K562 (cell line): ENCODE data around the gene METTL24. TPM values are rescaled to one million over a fixed set of nuclear protein-coding genes. Genes with fewer than 3 reads are reported as not detected.

Experiments
- ATAC-seq: fragments of 200-7000 bp; cut with Tn5 transposase; 3 replicates; pipeline ENCODE4 v1.9.1; 2020; ENCODE audit warnings: moderate library complexity
- BruUV-seq: library from RNA; stranded (reverse); fragments of 400-500 nt; replicated peaks from 2 replicates; lab custom pipeline; 2021; lab: Mats Ljungman, UMichigan
- CTCF ChIA-PET: fragments of 300-600 bp; formaldehyde crosslinking; extraction: SDS; loops from one replicate; lab custom pipeline; 2021; ENCODE audit warnings: low intra/inter-chr PET ratio; lab: Yijun Ruan, JAX
- POLR2A ChIA-PET: fragments of 300-600, 350-650 bp; sonication (Branson Sonifier 250); formaldehyde crosslinking; extraction: SDS; loops from one replicate; lab custom pipeline; 2021; ENCODE audit warnings: antibody characterized with exemption, inconsistent platforms; lab: Yijun Ruan, JAX
- DNase-seq, 4 experiments: peaks; one replicate each; pipeline versions ENCODE4 v3.0.0 to v3.0.0-alpha.2; 2011 to 2018; ENCODE audit warnings: low spot score in 3 of 4, mixed read lengths in 3 of 4; ENCODE audit errors: extremely low read depth in 1 of 4
- FAIRE-seq: peaks from 2 replicates; lab custom pipeline; 2011; peaks lifted over from hg19 to GRCh38; lab: Jason Lieb, UNC
- H2AFZ ChIP-seq: 2 replicates; pipeline ENCODE4 v1.6.0; 2011; ENCODE audit warnings: low read depth, low read length, control low read depth, inconsistent platforms
- H3K27ac ChIP-seq: fragments of 200-600 bp; 3 replicates; pipeline ENCODE4 v1.8.0; 2011; ENCODE audit warnings: low read depth, mild to moderate bottlenecking, control low read depth, inconsistent platforms, low read length, moderate library complexity, mixed read lengths; ENCODE audit errors: extremely low read depth
- H3K27me3 ChIP-seq, 2 experiments: fragments of 300-600 bp in 1 of 2; 2 replicates in 1 of 2; 3 replicates in 1 of 2; pipeline versions ENCODE4 v1.6.0 to v1.8.0; 2011; ENCODE audit warnings: inconsistent platforms in 2 of 2, low read length in 2 of 2, mild to moderate bottlenecking in 1 of 2, mixed read lengths in 1 of 2, moderate library complexity in 1 of 2; ENCODE audit not compliant: control insufficient read depth in 2 of 2, insufficient read depth in 2 of 2
- H3K36me3 ChIP-seq: fragments of 300-600 bp; 3 replicates; pipeline ENCODE4 v1.8.0; 2011; ENCODE audit warnings: mild to moderate bottlenecking, low read length, inconsistent platforms; ENCODE audit not compliant: control insufficient read depth, insufficient read depth
- H3K4me1 ChIP-seq, 2 experiments: fragments of 200-600 bp in 1 of 2; replicated peaks in 1 of 2; 2 replicates in 1 of 2; 3 replicates in 1 of 2; pipeline versions ENCODE4 v1.5.1 to v1.8.0; 2011; ENCODE audit warnings: inconsistent platforms in 2 of 2, low read length in 2 of 2, mild to moderate bottlenecking in 1 of 2, mixed read lengths in 1 of 2, moderate library complexity in 1 of 2; ENCODE audit not compliant: control insufficient read depth in 2 of 2, insufficient read depth in 2 of 2
- H3K4me2 ChIP-seq: 2 replicates; pipeline ENCODE4 v1.6.1; 2011; ENCODE audit warnings: low read length, control low read depth, inconsistent platforms, mixed read lengths; ENCODE audit not compliant: insufficient read depth
- H3K4me3 ChIP-seq: fragments of 200-600 bp; sonication (generic), shearing (Covaris generic); 2 replicates; pipeline ENCODE4 v1.5.1; 2016; ENCODE audit warnings: control low read depth, inconsistent platforms
- H3K79me2 ChIP-seq: fragments of 200-600 bp; 3 replicates; pipeline ENCODE4 v1.8.0; 2011; ENCODE audit warnings: low read length, inconsistent platforms; ENCODE audit not compliant: control insufficient read depth, insufficient read depth
- H3K9ac ChIP-seq, 2 experiments: 2 replicates each; pipeline versions ENCODE4 v1.6.0 to v1.6.1; 2011; ENCODE audit warnings: low read depth in 2 of 2, low read length in 2 of 2, control low read depth in 1 of 2, inconsistent platforms in 1 of 2, mild to moderate bottlenecking in 1 of 2, mixed read lengths in 1 of 2; ENCODE audit not compliant: insufficient read depth in 1 of 2
- H3K9me1 ChIP-seq: one replicate; pipeline ENCODE4 v1.6.0; 2011; ENCODE audit warnings: inconsistent platforms, mild to moderate bottlenecking, low read length, moderate library complexity; ENCODE audit not compliant: control insufficient read depth, insufficient read depth
- H3K9me3 ChIP-seq: replicated peaks from 2 replicates; pipeline ENCODE4 v1.5.1; 2011; ENCODE audit warnings: low read depth, low read length, inconsistent platforms; ENCODE audit not compliant: control insufficient read depth, insufficient read depth
- H4K20me1 ChIP-seq: replicated peaks from 2 replicates; pipeline ENCODE4 v1.6.1; 2011; ENCODE audit warnings: low read length, inconsistent platforms, mixed read lengths; ENCODE audit not compliant: control insufficient read depth, insufficient read depth
- BCL6 ChIP-seq: fragments of 250-450 bp; sonication (Bioruptor Pico); IDR thresholded peaks from 2 replicates; pipeline ENCODE4 v1.4.0; 2020
- CHD1 ChIP-seq: fragments of 200-600 bp; sonication (generic); IDR thresholded peaks from one replicate; pipeline ENCODE4 v1.6.1; 2012; ENCODE audit warnings: mild to moderate bottlenecking, moderate library complexity, low read length, inconsistent platforms
- ETV1 ChIP-seq: fragments of 450-650 bp; conservative IDR thresholded peaks from 2 replicates; pipeline ENCODE4 v1.6.1; 2016; ENCODE audit warnings: missing genetic modification characterization, control low read depth, low read depth, missing compliant biosample characterization
- FOXA3 ChIP-seq, 2 experiments: fragments of 450-650 bp in 1 of 2; sonication (generic) in 1 of 2; formaldehyde crosslinking; IDR thresholded peaks in 1 of 2; conservative IDR thresholded peaks in 1 of 2; 2 replicates each; pipeline versions ENCODE4 v1.4.0 to v1.8.0; 2020 to 2022; ENCODE audit warnings: mild to moderate bottlenecking in 2 of 2, missing genetic modification reagents in 1 of 2
- GTF2A2 ChIP-seq: IDR thresholded peaks from 2 replicates; pipeline ENCODE4 v1.6.1; 2016; ENCODE audit warnings: mild to moderate bottlenecking, missing genetic modification characterization, missing compliant biosample characterization
- MAFK ChIP-seq: IDR thresholded peaks from 2 replicates; pipeline ENCODE4 v1.6.1; 2011; ENCODE audit warnings: low read length, improper control_type of control experiment
- MCM5 ChIP-seq: fragments of 450-650 bp; IDR thresholded peaks from 2 replicates; pipeline ENCODE4 v1.6.1; 2016; ENCODE audit warnings: low read depth
- NR4A1 ChIP-seq, 2 experiments: fragments of 250-450 bp in 1 of 2; fragments of 450-650 bp in 1 of 2; sonication (Bioruptor Pico) in 1 of 2; IDR thresholded peaks; 2 replicates each; pipeline versions ENCODE4 v1.4.0 to v1.6.1; 2016 to 2020; ENCODE audit warnings: mild to moderate bottlenecking in 2 of 2, missing compliant biosample characterization in 1 of 2, missing genetic modification characterization in 1 of 2, moderate library complexity in 1 of 2
- POLR2H ChIP-seq: IDR thresholded peaks from 2 replicates; pipeline ENCODE4 v1.6.1; 2016; ENCODE audit warnings: missing genetic modification characterization, low read depth, mild to moderate bottlenecking, control low read depth, missing compliant biosample characterization, moderate library complexity
- RBM17 ChIP-seq: fragments of 200-400 bp; formaldehyde crosslinking; IDR thresholded peaks from 2 replicates; pipeline ENCODE4 v1.6.1; 2017; ENCODE audit warnings: low read depth, mild to moderate bottlenecking, low read length, borderline replicate concordance
- ZFP36 ChIP-seq: fragments of 150-350 bp; IDR thresholded peaks from 2 replicates; pipeline ENCODE4 v1.6.1; 2018; ENCODE audit warnings: low read length, low read depth; ENCODE audit not compliant: partially characterized antibody
- ZFPM2 ChIP-seq: fragments of 250-450 bp; sonication (Bioruptor Pico); IDR thresholded peaks from 2 replicates; pipeline ENCODE4 v1.5.1; 2022; ENCODE audit warnings: mild to moderate bottlenecking
- WGBS: fragments of 100-300 bp; shearing (Covaris generic); methylation state at CpG from one replicate; pipeline ENCODE4 v1.1.6; 2016; ENCODE audit warnings: low coverage, mixed read lengths; ENCODE audit not compliant: insufficient coverage; ENCODE audit errors: missing lambda C conversion rate; 5-methylcytosine and 5-hydroxymethylcytosine counted together
- in situ Hi-C: fragments of 300-500 bp; cut with MboI; formaldehyde crosslinking; loops from 4 replicates; pipeline ENCODE4 v1.15.0; 2018; ENCODE audit warnings: inconsistent platforms, mixed read lengths
- intact Hi-C: fragments of 100-400 bp; cut with micrococcal nuclease; formaldehyde crosslinking; loops from 2 replicates; pipeline ENCODE4 v1.14.2; 2022
- polyA plus RNA-seq, 8 experiments: library from polyadenylated mRNA; depleted of rRNA in 4 of 8; stranded (reverse) in 5 of 8; unstranded in 3 of 8; fragments of >200 nt; fragmentation: Nextera tagmentation in 2 of 8; fragmentation: Illumina TruSeq in 1 of 8; extraction: Ambion mirVana in 2 of 8; extraction: Trizol in 1 of 8; gene quantifications; 2 replicates each; pipeline versions ENCODE4 v1.2.1 to v1.2.3, GENCODE V29; 2011 to 2014; ENCODE audit warnings: inconsistent platforms in 1 of 8, missing spikeins in 1 of 8
- total RNA-seq, 7 experiments: library from RNA; depleted of rRNA in 6 of 7; stranded (reverse); fragments of >200 nt in 6 of 7; fragmentation: Illumina TruSeq in 2 of 7; extraction: Trizol in 2 of 7; gene quantifications; 2 replicates each; pipeline versions ENCODE4 v1.2.1 to v1.2.3, GENCODE V29; 2011 to 2021; ENCODE audit warnings: low replicate concordance in 1 of 7
- TF ChIP-seq, protein P1 (sequence below): fragments of 250-450 bp; sonication (Bioruptor Pico); IDR thresholded peaks from 2 replicates; pipeline ENCODE4 v1.9.0; 2021; ENCODE audit warnings: mild to moderate bottlenecking
- TF ChIP-seq, protein P2 (sequence below): fragments of 250-450 bp; sonication (Bioruptor Pico); IDR thresholded peaks from 2 replicates; pipeline ENCODE4 v1.8.0; 2021; ENCODE audit warnings: moderate library complexity, mild to moderate bottlenecking, inconsistent platforms
- TF ChIP-seq, protein P3 (sequence below): fragments of 450-650 bp; IDR thresholded peaks from 2 replicates; pipeline ENCODE4 v1.6.1; 2016; ENCODE audit warnings: low read depth, mild to moderate bottlenecking, moderate library complexity

The METTL24 gene
- total and polyA plus RNA-seq, 9 of the 15 experiments (the other 6 are each of a cell fraction or from before 2014, with no cell fraction given), result not detected

DNA sequence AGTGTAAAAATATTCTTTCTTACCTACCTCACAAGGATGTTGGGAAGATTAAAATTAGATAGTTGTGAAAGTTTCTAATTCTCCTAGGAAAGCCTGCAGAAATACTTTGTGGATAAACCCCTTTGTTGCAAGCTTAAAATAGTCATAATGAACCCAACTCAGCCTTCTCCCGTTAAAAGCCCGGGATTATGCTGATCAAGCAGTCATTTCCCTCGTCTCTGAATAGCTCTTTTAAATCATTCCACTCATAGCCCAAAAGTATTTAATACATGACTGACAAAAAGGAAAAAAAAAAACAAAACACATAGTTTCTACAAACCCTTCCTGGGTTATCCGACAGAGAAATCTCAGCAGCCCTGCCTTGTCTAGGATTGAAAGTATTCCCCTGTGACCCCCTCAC is 10.9 kb upstream of the METTL24 start:
- in situ Hi-C loops, result no loop called here
- H3K4me1 ChIP-seq, result no peaks in the 10 kb centered on the region
- H3K27me3 ChIP-seq, result no peaks in the 10 kb centered on the region; a peak in 2 of 5 replicates
- FAIRE-seq (no peak), ATAC-seq (no peak), DNase-seq (no peak)
- H3K9ac ChIP-seq, result no peak overlapping the region
- 0% methylated on average over 4 of the region's 4 CpGs for WGBS
- no peak overlapping the region for H3K4me2 ChIP-seq
- no peak overlapping the region for H3K27ac ChIP-seq
- no TSS peak for BruUV-seq
- intact Hi-C loops, result no loop called here
- no peak overlapping the region for H2AFZ ChIP-seq
- POLR2A ChIA-PET, result interaction anchor here (0.6 kb wide), 1 partner anchor 202 kb away, joined by 3 read pairs; no protein-coding TSS in a partner anchor
- H3K9me3 ChIP-seq, result no peaks in the 10 kb centered on the region
- H3K4me3 ChIP-seq, result no peak overlapping the region
- TF ChIP-seq FOXA3 (CRISPR knock-in tag; conservative IDR thresholded peaks at IDR 0.05 in 1 of 2, IDR thresholded peaks at IDR 0.05 in 1 of 2) (no peak), ZFPM2 (CRISPR knock-in tag) (no peak), ETV1 (no peak), MCM5 (no peak)
- TF ChIP-seq, protein P1, sequence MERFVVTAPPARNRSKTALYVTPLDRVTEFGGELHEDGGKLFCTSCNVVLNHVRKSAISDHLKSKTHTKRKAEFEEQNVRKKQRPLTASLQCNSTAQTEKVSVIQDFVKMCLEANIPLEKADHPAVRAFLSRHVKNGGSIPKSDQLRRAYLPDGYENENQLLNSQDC (CRISPR knock-in tag), result no peak
- no peaks in the 10 kb centered on the region; the same call in 1 of the 2 replicates for H4K20me1 ChIP-seq
- no peaks in the 10 kb centered on the region for H3K36me3 ChIP-seq
- CTCF ChIA-PET, result no interaction called here
- no peaks in the 10 kb centered on the region for H3K79me2 ChIP-seq
- H3K9me1 ChIP-seq, result no peaks in the 10 kb centered on the region

DNA sequence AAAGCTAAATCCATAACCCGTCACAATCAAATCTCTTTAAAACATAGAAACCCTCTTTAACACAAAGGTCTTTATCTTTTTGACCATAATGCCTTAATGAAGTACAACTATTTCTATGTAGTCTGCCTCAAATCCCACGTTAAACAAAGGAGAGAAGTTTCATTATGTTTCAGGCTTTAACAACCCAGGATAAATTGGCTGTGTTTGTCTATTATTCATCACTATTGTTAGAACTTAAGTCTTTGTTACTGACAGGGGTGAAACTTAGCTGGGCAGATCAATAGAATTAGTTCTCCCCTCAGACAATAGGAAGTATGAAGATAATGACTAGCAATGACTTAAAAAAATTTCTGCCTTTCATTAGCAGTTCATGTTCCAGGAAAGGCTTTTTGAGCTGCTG is 10.1 kb upstream of the METTL24 start:
- POLR2A ChIA-PET, result no interaction called here
- no TSS peak for BruUV-seq
- TF ChIP-seq, protein P2, sequence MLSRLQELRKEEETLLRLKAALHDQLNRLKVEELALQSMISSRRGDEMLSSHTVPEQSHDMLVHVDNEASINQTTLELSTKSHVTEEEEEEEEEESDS (CRISPR knock-in tag), result no peak
- no peak for TF ChIP-seq BCL6 (CRISPR knock-in tag)
- TF ChIP-seq MAFK, result no peak
- TF ChIP-seq RBM17, result no peak
- no peak for TF ChIP-seq NR4A1 (CRISPR knock-in tag; IDR thresholded peaks at IDR 0.05)
- TF ChIP-seq NR4A1 (tag; IDR thresholded peaks at IDR 0.05), result no peak
- TF ChIP-seq POLR2H (tag), result no peak
- no peak for TF ChIP-seq ZFP36
- no peak for TF ChIP-seq CHD1
- no peak for TF ChIP-seq GTF2A2 (tag)
- TF ChIP-seq, protein P3, sequence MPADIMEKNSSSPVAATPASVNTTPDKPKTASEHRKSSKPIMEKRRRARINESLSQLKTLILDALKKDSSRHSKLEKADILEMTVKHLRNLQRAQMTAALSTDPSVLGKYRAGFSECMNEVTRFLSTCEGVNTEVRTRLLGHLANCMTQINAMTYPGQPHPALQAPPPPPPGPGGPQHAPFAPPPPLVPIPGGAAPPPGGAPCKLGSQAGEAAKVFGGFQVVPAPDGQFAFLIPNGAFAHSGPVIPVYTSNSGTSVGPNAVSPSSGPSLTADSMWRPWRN, result no peak

More for the DNA sequence above, 10.1 kb upstream of the METTL24 start:
- no peaks in the 10 kb centered on the region for H3K36me3 ChIP-seq
- no peak for ATAC-seq
- H4K20me1 ChIP-seq, result no peaks in the 10 kb centered on the region; the same call in 1 of the 2 replicates
- no peaks in the 10 kb centered on the region for H3K79me2 ChIP-seq
- in situ Hi-C loops, result no loop called here
- H3K9me3 ChIP-seq, result no peaks in the 10 kb centered on the region
- CTCF ChIA-PET, result no interaction called here
- FAIRE-seq, result no peak
- H3K4me3 ChIP-seq, result no peak overlapping the region
- no peak overlapping the region for H3K27ac ChIP-seq
- DNase-seq, result no peak
- H3K9ac ChIP-seq, result no peak overlapping the region
- H2AFZ ChIP-seq, result no peak overlapping the region
- WGBS, result 0% methylated on average over 2 of the region's 2 CpGs
- no peaks in the 10 kb centered on the region; a peak in 1 of 5 replicates for H3K27me3 ChIP-seq
- no peak overlapping the region for H3K4me2 ChIP-seq
- H3K9me1 ChIP-seq, result no peaks in the 10 kb centered on the region
- intact Hi-C loops, result no loop called here
- H3K4me1 ChIP-seq, result no peaks in the 10 kb centered on the region
